ENCODE results near the gene ZNF804B.

ZNF804B gene

GRCh38 chr7:88967432-88967831, 207.9 kb downstream of the ZNF804B start:
- DNase-seq (ENCODE audit: low read depth in 2 of 2): no peak

GRCh38 chr7:88969167-88969566, 209.7 kb downstream of the ZNF804B start:
- DNase-seq (ENCODE audit: low read depth in 2 of 2): no peak

- DNase-seq (ENCODE audit: low read depth in 2 of 2): no peak
These were observed 225.8 kb downstream of the ZNF804B start for GRCh38 chr7:88985295-88985694.

- no peak for DNase-seq (ENCODE audit: low read depth in 2 of 2)
These were observed 241.8 kb downstream of the ZNF804B start for GRCh38 chr7:89001306-89001705.

- DNase-seq (ENCODE audit: low read depth in 2 of 2): no peak
These were observed 243.8 kb downstream of the ZNF804B start for GRCh38 chr7:89002981-89003956.

GRCh38 chr7:89012016-89012415, 252.5 kb downstream of the ZNF804B start:
- DNase-seq (ENCODE audit: low read depth in 2 of 2): no peak

- no peak for DNase-seq (ENCODE audit: low read depth in 2 of 2)
These were observed 258.2 kb downstream of the ZNF804B start for GRCh38 chr7:89017695-89018094.

GRCh38 chr7:89021741-89022140, 262.2 kb downstream of the ZNF804B start:
- no peak for DNase-seq (ENCODE audit: low read depth in 2 of 2)

- no peak for DNase-seq (ENCODE audit: low read depth in 2 of 2)
These were observed 263.7 kb downstream of the ZNF804B start for GRCh38 chr7:89023206-89023605.

- DNase-seq (ENCODE audit: low read depth in 2 of 2): no peak
These were observed 264.4 kb downstream of the ZNF804B start for GRCh38 chr7:89023877-89024276.

GRCh38 chr7:89027781-89028180, 268.3 kb downstream of the ZNF804B start:
- no peak for DNase-seq (ENCODE audit: low read depth in 2 of 2)

GRCh38 chr7:89028319-89028718, 268.8 kb downstream of the ZNF804B start:
- no peak for DNase-seq (ENCODE audit: low read depth in 2 of 2)

- no peak for DNase-seq (ENCODE audit: low read depth in 2 of 2)
These were observed 270.4 kb downstream of the ZNF804B start for GRCh38 chr7:89029864-89030263.

GRCh38 chr7:89041240-89041639, 281.7 kb downstream of the ZNF804B start:
- no peak for DNase-seq (ENCODE audit: low read depth in 2 of 2)

- no peak for DNase-seq (ENCODE audit: low read depth in 2 of 2)
These were observed 283.4 kb downstream of the ZNF804B start for GRCh38 chr7:89042940-89043339.

GRCh38 chr7:89049043-89049442, 289.5 kb downstream of the ZNF804B start:
- DNase-seq (ENCODE audit: low read depth in 2 of 2): no peak

GRCh38 chr7:89053130-89053529, 293.6 kb downstream of the ZNF804B start:
- DNase-seq (ENCODE audit: low read depth in 2 of 2): no peak

GRCh38 chr7:89054361-89054760, 294.9 kb downstream of the ZNF804B start:
- DNase-seq (ENCODE audit: low read depth in 2 of 2): no peak

- no peak for DNase-seq (ENCODE audit: low read depth in 2 of 2)
These were observed 300.7 kb downstream of the ZNF804B start for GRCh38 chr7:89060234-89060633.

GRCh38 chr7:89064831-89065230, 305.3 kb downstream of the ZNF804B start:
- no peak for DNase-seq (ENCODE audit: low read depth in 2 of 2)

- DNase-seq (ENCODE audit: low read depth in 2 of 2): no peak
These were observed 307.5 kb downstream of the ZNF804B start for GRCh38 chr7:89067048-89067447.

- DNase-seq (ENCODE audit: low read depth in 2 of 2): no peak
These were observed 312.6 kb downstream of the ZNF804B start for GRCh38 chr7:89072081-89072480.

GRCh38 chr7:89073776-89074175, 314.3 kb downstream of the ZNF804B start:
- DNase-seq (ENCODE audit: low read depth in 2 of 2): no peak

GRCh38 chr7:89077992-89078391, 318.5 kb downstream of the ZNF804B start:
- no peak for DNase-seq (ENCODE audit: low read depth in 2 of 2)

Data from stimulated activated CD8-positive, alpha-beta memory T cell treated with anti-CD3 and anti-CD28 coated beads, Interleukin-7, amount 100 ng/mL, for 4 hours (primary cell).